HG02798 (cell line): ENCODE measurements around the gene TNNC1.

ENCODE experiments used
- ATAC-seq: cut with Tn5 transposase; IDR thresholded peaks from one replicate; pipeline ENCODE4 v1.9.1; 2021; ENCODE audit warnings: mild to moderate bottlenecking; ENCODE audit not compliant: unreplicated experiment, poor library complexity

The TNNC1 gene

GRCh38 chr3:52453496-52454249 lies at the start of gene TNNC1:
Gene TNNC1 (minus strand): TSS chr3:52454041. CDS start chr3:52454015, 26 bp downstream.
- ATAC-seq: no peak

GRCh38 chr3:52502808-52503350 lies 49.0 kb upstream of the TNNC1 start:
- ATAC-seq: no peak

- ATAC-seq: no peak
Observed at GRCh38 chr3:52502001-52502400, 48.2 kb upstream of the TNNC1 start.

- ATAC-seq: no peak
Observed at GRCh38 chr3:52501046-52501445, 47.2 kb upstream of the TNNC1 start.

GRCh38 chr3:52498137-52499054 lies 44.6 kb upstream of the TNNC1 start:
- ATAC-seq: no peak

GRCh38 chr3:52495777-52496602 lies 42.1 kb upstream of the TNNC1 start:
- no peak for ATAC-seq

GRCh38 chr3:52494886-52495495 lies 41.1 kb upstream of the TNNC1 start, which contains the start of gene STAB1:
Gene STAB1 (plus strand): TSS chr3:52495338. CDS start chr3:52495414, 76 bp downstream.
- no peak for ATAC-seq

GRCh38 chr3:52494445-52494844 lies 40.6 kb upstream of the TNNC1 start:
- no peak for ATAC-seq

GRCh38 chr3:52493232-52494017 lies 39.6 kb upstream of the TNNC1 start:
- no peak for ATAC-seq

- no peak for ATAC-seq
Observed at GRCh38 chr3:52492059-52492458, 38.2 kb upstream of the TNNC1 start.

- no peak for ATAC-seq
Observed at GRCh38 chr3:52490939-52491526, 37.2 kb upstream of the TNNC1 start.

- no peak for ATAC-seq
Observed at GRCh38 chr3:52490035-52490938, 36.4 kb upstream of the TNNC1 start.

- ATAC-seq: no peak
Observed at GRCh38 chr3:52489453-52489852, 35.6 kb upstream of the TNNC1 start.

- no peak for ATAC-seq
Observed at GRCh38 chr3:52488746-52489145, 34.9 kb upstream of the TNNC1 start.

GRCh38 chr3:52487788-52488691 lies 34.2 kb upstream of the TNNC1 start:
- ATAC-seq: no peak

- ATAC-seq: no peak
Observed at GRCh38 chr3:52487050-52487787, 33.4 kb upstream of the TNNC1 start.
